D341Med (cell line): ENCODE data around the gene MUC6.

Experiments used
- DNase-seq: peaks from one replicate; pipeline ENCODE4 v3.0.0; 2012; ENCODE audit warnings: low spot score

MUC6 gene

DNA sequence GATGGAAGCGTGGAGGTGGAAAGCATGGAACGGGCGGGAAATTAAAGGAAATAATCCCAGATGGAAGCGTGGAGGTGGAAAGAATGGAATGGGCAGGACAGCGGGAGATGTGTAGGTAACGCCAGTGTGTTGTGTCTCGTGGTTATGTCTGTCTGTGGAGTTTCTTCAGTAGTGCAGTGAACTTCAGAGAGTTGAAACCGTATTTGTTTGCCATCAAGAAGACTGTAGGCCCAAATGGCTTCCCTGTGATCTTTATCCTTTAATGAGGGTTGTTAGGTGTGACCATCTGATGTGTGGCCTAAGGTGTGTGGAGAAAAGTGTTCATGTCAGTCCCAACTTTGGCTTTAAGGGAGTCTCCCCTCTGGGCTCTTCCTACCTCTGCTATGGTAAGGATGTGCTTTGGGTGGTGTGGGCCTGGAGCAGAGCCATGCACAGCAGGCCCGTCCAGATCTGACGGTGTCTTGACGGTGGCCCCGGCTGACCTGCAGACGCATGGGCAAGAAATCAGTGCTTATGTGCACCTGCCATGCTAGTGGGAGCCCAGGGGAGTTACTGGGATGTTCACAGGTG lies 71.2 kb downstream of the MUC6 start:
- DNase-seq: peak; percentile 19

- peak; percentile 5 for DNase-seq
Observed at GRCh38 chr11:963852-964251, 72.7 kb downstream of the MUC6 start.
